ENCODE data around the gene CEACAM8.

- TF ChIP-seq, protein P1, sequence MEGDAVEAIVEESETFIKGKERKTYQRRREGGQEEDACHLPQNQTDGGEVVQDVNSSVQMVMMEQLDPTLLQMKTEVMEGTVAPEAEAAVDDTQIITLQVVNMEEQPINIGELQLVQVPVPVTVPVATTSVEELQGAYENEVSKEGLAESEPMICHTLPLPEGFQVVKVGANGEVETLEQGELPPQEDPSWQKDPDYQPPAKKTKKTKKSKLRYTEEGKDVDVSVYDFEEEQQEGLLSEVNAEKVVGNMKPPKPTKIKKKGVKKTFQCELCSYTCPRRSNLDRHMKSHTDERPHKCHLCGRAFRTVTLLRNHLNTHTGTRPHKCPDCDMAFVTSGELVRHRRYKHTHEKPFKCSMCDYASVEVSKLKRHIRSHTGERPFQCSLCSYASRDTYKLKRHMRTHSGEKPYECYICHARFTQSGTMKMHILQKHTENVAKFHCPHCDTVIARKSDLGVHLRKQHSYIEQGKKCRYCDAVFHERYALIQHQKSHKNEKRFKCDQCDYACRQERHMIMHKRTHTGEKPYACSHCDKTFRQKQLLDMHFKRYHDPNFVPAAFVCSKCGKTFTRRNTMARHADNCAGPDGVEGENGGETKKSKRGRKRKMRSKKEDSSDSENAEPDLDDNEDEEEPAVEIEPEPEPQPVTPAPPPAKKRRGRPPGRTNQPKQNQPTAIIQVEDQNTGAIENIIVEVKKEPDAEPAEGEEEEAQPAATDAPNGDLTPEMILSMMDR (IDR thresholded peaks at IDR 0.05; ENCODE audit: insufficient read depth, low read length, poor library complexity, severe bottlenecking), result no peak
- TF ChIP-seq EZH2phosphoT487 (conservative IDR thresholded peaks at IDR 0.05; ENCODE audit: low read length), result no peak
Observed at GRCh38 chr19:42626181-42626580, 31.5 kb upstream of the CEACAM8 start.

Measured in SU-DHL-6 (cell line).